Measurements from ENCODE around the gene SEL1L.
A peak's percentile ranks its signal among the peaks of the same experiment; 100 is the strongest.
"Not testable (repeated sequence)": the region's sequence is repeated elsewhere in the genome, so short reads cannot be mapped to it uniquely, and the experiment has no call there.

The SEL1L gene

DNA sequence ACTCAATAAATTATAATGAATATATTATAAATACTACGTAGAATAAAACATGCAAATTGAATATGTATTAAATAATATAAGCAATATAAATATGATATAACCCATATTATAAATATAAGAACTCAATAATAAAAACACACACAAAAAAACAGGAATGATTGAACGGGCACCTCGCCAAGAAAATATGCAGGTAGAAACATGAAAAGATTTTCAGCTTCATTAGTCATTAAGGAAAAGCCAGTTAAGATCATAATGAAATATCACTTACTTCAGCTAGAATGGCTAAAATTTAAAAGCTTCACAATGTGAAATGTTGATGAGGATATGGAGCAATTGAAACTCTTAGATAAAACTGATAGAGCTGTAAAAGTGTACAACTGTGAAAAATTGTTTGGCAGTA lies 17.8 kb upstream of the SEL1L start:
- no peak overlapping the region for H3K4me3 ChIP-seq (ENCODE audit: control insufficient read depth, low read depth, low read length)
- DNase-seq (ENCODE audit: low read depth), result no peak
- TF ChIP-seq, protein P1, sequence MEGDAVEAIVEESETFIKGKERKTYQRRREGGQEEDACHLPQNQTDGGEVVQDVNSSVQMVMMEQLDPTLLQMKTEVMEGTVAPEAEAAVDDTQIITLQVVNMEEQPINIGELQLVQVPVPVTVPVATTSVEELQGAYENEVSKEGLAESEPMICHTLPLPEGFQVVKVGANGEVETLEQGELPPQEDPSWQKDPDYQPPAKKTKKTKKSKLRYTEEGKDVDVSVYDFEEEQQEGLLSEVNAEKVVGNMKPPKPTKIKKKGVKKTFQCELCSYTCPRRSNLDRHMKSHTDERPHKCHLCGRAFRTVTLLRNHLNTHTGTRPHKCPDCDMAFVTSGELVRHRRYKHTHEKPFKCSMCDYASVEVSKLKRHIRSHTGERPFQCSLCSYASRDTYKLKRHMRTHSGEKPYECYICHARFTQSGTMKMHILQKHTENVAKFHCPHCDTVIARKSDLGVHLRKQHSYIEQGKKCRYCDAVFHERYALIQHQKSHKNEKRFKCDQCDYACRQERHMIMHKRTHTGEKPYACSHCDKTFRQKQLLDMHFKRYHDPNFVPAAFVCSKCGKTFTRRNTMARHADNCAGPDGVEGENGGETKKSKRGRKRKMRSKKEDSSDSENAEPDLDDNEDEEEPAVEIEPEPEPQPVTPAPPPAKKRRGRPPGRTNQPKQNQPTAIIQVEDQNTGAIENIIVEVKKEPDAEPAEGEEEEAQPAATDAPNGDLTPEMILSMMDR (conservative IDR thresholded peaks at IDR 0.05; ENCODE audit: control insufficient read depth, insufficient read depth, low read depth, low read length), result no peak

DNA sequence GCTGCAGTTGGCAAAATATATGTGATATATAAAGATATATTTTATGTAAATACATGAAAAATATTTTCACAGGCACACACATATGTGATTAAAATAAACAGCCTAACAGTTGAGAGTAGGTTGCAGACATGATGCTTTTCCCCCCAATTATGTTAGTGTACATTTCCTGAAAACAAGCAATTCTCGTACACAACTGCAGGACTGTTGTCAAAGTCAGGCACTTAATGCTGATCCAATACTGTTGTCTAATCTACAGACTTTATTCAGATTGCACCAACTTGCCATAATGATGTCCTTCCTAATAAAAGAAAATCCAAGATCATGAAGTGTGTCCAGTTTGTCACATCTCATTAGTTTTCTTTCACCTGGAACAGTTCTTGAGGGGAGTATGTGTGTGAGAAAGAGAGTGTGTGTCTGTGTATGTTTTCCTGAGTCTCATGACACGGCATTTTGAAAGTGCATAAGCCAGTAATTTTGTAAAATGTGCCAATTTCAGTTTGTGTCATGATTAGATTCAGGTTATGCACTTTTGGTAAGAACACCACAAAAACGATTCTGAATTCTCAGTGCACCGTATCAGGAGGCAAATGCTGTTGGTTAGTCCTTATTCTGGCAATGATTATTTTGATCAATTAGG lies 16.5 kb upstream of the SEL1L start:
- TF ChIP-seq, protein P1 (conservative IDR thresholded peaks at IDR 0.05; ENCODE audit: control insufficient read depth, insufficient read depth, low read depth, low read length), result no peak
- DNase-seq (ENCODE audit: low read depth), result no peak
- H3K4me3 ChIP-seq (ENCODE audit: control insufficient read depth, low read depth, low read length), result no peak overlapping the region

DNA sequence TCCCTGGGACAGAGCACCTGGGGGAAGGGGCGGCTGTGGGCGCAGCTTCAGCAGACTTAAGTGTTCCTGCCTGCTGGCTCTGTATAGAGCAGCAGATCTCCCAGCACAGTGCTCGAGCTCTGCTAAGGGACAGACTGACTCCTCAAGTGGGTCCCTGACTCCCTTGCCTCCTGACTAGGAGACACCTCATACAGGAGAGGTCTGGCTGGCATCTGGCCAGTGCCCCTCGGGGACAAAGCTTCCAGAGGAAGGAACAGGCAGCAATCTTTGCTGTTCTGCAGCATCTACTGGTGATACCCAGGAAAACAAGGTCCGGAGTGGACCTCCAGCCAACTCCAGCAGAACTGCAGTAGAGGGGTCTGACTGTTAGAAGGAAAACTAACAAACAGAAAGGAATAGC lies 7.6 kb upstream of the SEL1L start:
- not testable (repeated sequence) for H3K4me3 ChIP-seq (ENCODE audit: control insufficient read depth, low read depth, low read length); DNase-seq (ENCODE audit: low read depth)

DNA sequence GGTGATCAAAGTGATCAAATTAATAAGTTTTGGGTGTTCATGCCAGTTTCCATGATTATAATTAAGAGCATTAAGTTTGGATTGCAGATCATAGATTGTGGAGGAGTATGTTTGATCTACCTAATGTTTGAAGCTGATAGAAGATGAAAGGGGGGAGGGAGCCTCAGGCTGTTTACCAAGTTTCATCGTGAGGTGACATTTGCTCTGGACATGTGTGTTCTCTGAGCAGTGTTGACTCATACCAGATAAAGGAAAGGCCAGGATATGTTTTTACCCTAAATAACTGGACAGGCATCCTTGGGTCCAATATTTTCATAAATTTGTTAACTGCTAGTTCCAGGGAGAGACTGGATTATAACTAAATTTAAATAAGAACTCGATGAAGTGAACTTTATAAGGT lies 3.5 kb upstream of the SEL1L start:
- TF ChIP-seq, protein P1 (conservative IDR thresholded peaks at IDR 0.05; ENCODE audit: control insufficient read depth, insufficient read depth, low read depth, low read length), result no peak
- no peak for DNase-seq (ENCODE audit: low read depth)
- H3K4me3 ChIP-seq (ENCODE audit: control insufficient read depth, low read depth, low read length), result no peak overlapping the region

DNA sequence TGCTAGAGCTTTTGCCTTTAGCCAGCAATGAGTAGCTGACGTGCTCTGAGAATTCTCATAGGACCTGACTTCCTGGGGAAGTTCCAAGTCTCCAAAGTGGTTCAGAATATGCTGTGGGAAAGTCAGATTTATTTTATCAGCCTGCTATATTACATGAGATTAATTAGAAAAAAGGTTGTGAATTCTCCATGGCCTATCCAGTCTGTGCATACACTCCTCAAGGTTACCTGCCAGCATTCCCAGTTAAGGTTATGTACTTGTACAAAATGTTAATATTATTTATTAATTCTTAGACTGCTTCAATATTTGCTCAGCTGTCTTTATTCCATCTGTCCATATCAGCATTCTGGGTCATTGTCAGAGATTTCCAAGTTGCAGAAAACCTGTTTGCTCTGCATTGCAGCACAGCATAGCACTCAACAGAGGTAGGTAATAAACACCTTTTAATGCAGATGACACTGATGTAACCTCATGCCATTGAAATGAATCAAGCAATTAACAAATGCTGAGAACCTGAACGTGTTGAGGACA lies 2.7 kb upstream of the SEL1L start:
- TF ChIP-seq, protein P1 (conservative IDR thresholded peaks at IDR 0.05; ENCODE audit: control insufficient read depth, insufficient read depth, low read depth, low read length), result no peak
- no peak overlapping the region for H3K4me3 ChIP-seq (ENCODE audit: control insufficient read depth, low read depth, low read length)
- peak; percentile 25 for DNase-seq (ENCODE audit: low read depth)

DNA sequence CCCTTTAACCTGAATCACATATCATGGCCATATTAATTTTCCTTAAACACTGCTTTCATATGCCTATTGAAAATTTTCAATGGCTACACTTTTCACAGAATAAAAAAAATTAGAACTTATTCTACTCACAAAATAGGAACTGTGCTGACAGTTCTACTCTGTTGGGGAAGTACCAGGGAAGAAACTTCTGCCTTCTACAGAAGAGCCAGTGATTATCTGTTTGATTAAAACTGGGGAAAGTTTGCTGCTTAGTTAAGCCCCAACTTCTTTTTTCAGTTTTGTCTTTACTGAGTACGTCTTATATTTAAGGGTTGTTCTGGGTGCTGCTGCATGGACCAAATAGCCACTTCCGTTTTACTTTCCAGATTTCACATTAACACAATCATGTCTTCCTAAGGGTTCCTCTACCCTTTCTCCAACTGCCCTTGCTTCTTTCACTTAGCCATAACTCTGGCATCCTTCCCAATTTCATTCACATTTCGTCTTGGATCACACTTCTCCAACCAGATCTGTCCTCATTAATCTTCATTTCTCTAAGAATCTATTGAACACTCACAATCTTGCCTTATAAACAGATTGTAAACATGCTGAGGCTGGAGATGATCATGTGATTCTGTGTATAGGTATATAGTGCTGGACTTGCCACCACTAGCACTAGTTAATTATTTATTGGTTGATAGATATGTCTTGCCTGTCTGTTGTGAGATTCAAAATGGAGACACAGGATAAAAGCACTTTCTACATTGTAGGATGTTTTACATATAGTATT lies 1.9 kb upstream of the SEL1L start:
- no peak for DNase-seq (ENCODE audit: low read depth)
- H3K4me3 ChIP-seq (ENCODE audit: control insufficient read depth, low read depth, low read length), result no peak overlapping the region
- TF ChIP-seq, protein P1 (conservative IDR thresholded peaks at IDR 0.05; ENCODE audit: control insufficient read depth, insufficient read depth, low read depth, low read length), result no peak

DNA sequence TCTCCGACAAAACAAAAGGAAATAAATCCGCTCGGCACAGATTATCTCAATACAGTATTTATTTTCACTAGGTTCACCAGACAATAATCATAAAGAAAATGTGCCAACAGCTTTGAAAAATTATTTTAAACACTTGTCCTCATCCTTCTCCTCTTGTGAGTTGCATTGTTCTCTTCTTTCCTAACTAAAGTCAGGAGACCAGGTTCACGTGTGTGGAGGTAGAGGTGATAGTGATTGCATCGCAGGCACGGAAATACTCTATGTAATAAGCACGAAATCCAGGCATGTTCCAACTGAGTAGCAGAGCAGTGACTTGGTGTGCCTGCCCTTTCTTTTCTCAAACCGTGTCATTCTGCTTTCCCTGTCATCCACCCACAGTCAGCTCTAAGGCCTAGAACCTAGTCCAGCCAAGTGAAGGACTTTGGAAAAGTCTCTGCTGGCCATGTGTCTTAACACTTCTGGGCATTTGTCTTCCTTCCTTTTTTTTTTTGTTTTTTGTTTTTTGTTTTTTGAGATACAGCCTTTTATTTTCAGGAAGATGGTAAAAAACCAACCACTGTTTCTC lies 939 bp upstream of the SEL1L start:
- no peak for DNase-seq (ENCODE audit: low read depth)
- no peak overlapping the region for H3K4me3 ChIP-seq (ENCODE audit: control insufficient read depth, low read depth, low read length)
- TF ChIP-seq, protein P1 (conservative IDR thresholded peaks at IDR 0.05; ENCODE audit: control insufficient read depth, insufficient read depth, low read depth, low read length), result no peak
